AG04450 (cell line): ENCODE data around the gene PNPLA3. TPM values are rescaled to one million over a fixed set of nuclear protein-coding genes. Genes with fewer than 3 reads are reported as not detected.

Source experiments
- CTCF ChIA-PET: fragments of 300-600, 350-600 bp; formaldehyde crosslinking; extraction: SDS; loops from one replicate; lab custom pipeline; 2022; ENCODE audit warnings: antibody characterized with exemption, inconsistent platforms; lab: Charles Lee
- POLR2A ChIA-PET: fragments of 350-600 bp; formaldehyde crosslinking; extraction: SDS; loops from one replicate; lab custom pipeline; 2021; ENCODE audit warnings: antibody characterized with exemption, inconsistent platforms; lab: Yijun Ruan, JAX
- DNase-seq: peaks from one replicate; pipeline ENCODE4 v3.0.0-alpha.2; 2011; ENCODE audit warnings: low read depth, low spot score
- H3K27ac ChIP-seq: one replicate; pipeline ENCODE4 v1.5.1; 2012; ENCODE audit warnings: low read depth, low read length, control low read depth
- H3K27me3 ChIP-seq: one replicate; pipeline ENCODE4 v1.6.0; 2012; ENCODE audit warnings: low read length; ENCODE audit not compliant: control insufficient read depth, insufficient read depth
- H3K4me3 ChIP-seq: 2 replicates; pipeline ENCODE4 v1.5.1; 2011; ENCODE audit warnings: mild to moderate bottlenecking, low read depth, low read length, control low read depth
- H3K9me3 ChIP-seq: 2 replicates; pipeline ENCODE4 v1.5.1; 2012; ENCODE audit warnings: low read length; ENCODE audit not compliant: control insufficient read depth, insufficient read depth
- CTCF ChIP-seq: IDR thresholded peaks from 2 replicates; pipeline ENCODE4 v1.5.1; 2011; ENCODE audit warnings: low read depth, low read length, control low read depth, inconsistent platforms
- polyA plus RNA-seq: library from polyadenylated mRNA; depleted of rRNA; stranded (reverse); fragments of >200 nt; gene quantifications from 2 replicates; pipeline ENCODE4 v1.2.3, GENCODE V29; 2011

PNPLA3 gene
- polyA plus RNA-seq, 1 experiment: 3.9 TPM

DNA sequence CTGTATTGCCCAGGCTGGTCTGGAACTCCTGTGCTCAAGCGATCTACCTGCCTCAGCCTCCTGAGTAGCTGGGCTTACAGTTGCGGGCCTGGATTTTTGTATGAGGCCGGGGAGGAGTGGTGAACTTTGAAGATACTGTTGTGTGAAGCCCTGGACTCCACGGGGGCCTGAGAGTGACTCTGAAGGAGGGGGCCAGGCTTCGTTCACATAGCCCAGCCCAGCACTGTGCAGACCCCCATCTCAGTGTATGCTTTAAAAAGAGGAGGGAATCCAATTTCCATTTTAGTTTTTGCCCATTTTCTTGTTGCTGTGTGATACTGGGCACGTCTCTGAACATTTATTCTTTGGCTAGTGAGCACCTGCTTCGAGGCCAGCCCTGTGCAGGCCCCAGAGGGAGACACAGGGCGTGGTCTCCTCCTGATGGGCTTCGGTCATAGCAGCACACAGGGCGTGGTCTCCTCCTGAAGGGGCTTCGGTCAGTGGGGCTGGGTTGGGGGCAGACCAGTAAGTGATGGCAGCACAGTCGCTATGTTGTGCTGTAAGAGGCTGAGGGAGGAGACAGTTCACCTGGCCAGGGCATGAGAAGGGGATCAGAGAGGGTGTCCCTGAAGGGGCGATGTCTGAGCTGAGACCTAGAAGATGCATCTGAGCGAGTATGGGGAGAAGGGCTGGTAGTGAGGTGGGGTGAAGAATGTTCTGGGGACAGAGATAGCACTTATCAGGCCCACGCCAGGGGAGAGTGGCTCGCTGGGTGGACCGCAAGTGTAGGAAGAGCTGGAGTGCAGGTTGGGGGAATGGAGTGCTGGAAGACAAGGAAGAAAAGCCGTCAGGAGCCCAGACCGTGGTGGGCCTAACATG is 45.6 kb downstream of the PNPLA3 start:
- TF ChIP-seq CTCF: no peak
- CTCF ChIA-PET: interaction anchor here (0.6 kb wide), 1 partner anchor 24 kb away, joined by 3 read pairs; no protein-coding TSS in a partner anchor
- POLR2A ChIA-PET: no interaction called here
- H3K9me3 ChIP-seq: no peaks in the 10 kb centered on the region
- no peak overlapping the region for H3K4me3 ChIP-seq
- H3K27ac ChIP-seq: no peak overlapping the region
- DNase-seq: no peak
- H3K27me3 ChIP-seq: no peaks in the 10 kb centered on the region

DNA sequence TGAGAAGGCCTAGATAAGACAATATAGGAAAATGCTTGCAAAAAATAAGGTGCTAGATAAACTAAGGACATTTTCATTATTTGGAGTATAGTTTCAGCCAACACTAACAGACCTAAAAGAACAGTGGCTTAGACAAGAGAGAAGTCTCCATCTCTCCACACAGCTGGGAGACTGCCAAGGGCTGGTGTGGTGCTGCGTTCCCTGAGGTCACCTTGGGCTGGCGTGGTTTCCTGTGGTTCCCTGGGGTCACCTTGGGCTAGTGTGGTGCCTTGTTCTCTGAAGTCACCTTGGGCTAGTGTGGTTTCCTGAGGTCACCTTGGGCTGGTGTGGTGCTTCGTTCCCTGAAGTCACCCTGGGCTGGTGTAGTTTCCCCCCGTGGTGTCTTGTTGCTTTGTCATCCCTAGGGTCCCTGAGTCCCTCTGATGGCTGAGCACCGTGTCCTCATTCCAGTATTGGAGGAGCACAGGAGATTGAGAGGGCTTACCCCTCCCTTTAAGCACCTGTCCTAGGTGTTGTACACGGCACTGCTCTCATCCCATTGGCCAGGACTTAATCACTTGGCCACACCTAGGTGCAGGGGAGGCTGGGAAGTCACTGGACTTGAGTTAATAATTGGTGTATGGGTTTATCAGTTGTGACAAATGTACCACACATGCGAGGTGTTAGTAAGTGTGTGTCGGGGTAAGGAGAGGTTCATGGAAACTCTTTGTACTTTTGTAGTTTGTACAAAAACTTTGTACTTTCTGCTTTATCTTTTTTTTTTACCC is 46.6 kb downstream of the PNPLA3 start:
- CTCF ChIA-PET: interaction anchor here (0.6 kb wide), 1 partner anchor 23 kb away, joined by 3 read pairs; no protein-coding TSS in a partner anchor
- no peak for DNase-seq
- H3K9me3 ChIP-seq: no peaks in the 10 kb centered on the region
- H3K27me3 ChIP-seq: no peaks in the 10 kb centered on the region
- no peak overlapping the region for H3K4me3 ChIP-seq
- POLR2A ChIA-PET: interaction anchor here (0.7 kb wide), 1 partner anchor 472 kb away, joined by 3 read pairs; no protein-coding TSS in a partner anchor
- H3K27ac ChIP-seq: no peak overlapping the region
- TF ChIP-seq CTCF: no peak

DNA sequence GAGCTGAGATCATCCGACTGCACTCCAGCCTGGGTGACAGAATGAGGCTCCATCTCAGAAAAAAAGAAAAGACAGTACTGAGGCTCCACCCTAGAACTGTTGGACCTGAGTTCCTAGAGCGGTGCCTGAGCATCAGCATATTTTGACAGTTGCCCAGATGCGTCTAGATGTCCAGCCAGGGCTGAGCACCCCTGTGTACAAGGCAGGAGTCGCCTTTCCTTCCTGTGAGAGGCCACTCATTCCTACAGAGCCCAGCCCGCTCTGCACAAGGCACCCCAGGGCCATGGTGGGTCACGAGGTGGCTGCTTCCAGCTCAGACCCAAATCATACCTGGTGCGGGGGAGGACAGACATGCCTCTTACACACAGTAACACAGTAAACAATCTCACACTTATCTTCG is 47.5 kb downstream of the PNPLA3 start:
- no peak overlapping the region for H3K27ac ChIP-seq
- H3K9me3 ChIP-seq: no peaks in the 10 kb centered on the region
- CTCF ChIA-PET: interaction anchor here (2.4 kb wide), 1 partner anchor 22 kb away, joined by 12 read pairs; no protein-coding TSS in a partner anchor
- H3K4me3 ChIP-seq: no peak overlapping the region
- no peaks in the 10 kb centered on the region for H3K27me3 ChIP-seq
- no peak for TF ChIP-seq CTCF
- POLR2A ChIA-PET: no interaction called here
- no peak for DNase-seq

GRCh38 chr22:43972931-43973462 is 49.4 kb downstream of the PNPLA3 start:
- Histone ChIP-seq H3K4me3 (no peak overlapping the region), H3K27ac (no peak overlapping the region), H3K27me3 (no peaks in the 10 kb centered on the region), H3K9me3 (no peaks in the 10 kb centered on the region)
- ChIA-PET POLR2A (interaction anchor here (0.7 kb wide), 1 partner anchor 388 kb away, joined by 3 read pairs; no protein-coding TSS in a partner anchor), CTCF (interaction anchor here (2.4 kb wide), 1 partner anchor 20 kb away, joined by 12 read pairs; no protein-coding TSS in a partner anchor)
- DNase-seq: no peak
- TF ChIP-seq CTCF: no peak
